ENCODE data around the gene EVA1C. TPM values are rescaled to one million over a fixed set of nuclear protein-coding genes. Genes with fewer than 3 reads are reported as not detected.
A peak's percentile ranks its signal among the peaks of the same experiment; 100 is the strongest.

Gene EVA1C
- total RNA-seq, 6 experiments from 2014 or later, result 2.7 to 13.8 (median 11.3) TPM

DNA sequence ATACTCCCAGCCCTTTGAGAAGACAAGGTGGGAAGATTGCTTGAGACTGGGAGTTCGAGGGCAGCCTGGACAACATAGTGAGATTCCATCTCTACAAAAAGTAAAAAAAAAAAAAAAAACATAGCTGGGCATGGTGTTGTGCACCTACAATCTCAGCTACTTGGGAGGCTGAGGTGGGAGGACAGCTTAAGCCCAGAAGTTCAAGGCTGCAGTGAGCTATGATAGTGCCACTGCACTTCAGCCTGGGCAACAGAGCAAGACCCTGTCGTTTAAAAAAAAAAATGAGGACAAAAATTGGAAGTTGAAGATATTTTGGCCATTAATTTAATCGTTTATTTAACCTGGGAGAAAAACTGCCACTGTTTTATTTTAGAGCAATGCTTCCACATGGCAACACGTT is 20.8 kb upstream of the EVA1C start:
- TF ChIP-seq, protein P1, sequence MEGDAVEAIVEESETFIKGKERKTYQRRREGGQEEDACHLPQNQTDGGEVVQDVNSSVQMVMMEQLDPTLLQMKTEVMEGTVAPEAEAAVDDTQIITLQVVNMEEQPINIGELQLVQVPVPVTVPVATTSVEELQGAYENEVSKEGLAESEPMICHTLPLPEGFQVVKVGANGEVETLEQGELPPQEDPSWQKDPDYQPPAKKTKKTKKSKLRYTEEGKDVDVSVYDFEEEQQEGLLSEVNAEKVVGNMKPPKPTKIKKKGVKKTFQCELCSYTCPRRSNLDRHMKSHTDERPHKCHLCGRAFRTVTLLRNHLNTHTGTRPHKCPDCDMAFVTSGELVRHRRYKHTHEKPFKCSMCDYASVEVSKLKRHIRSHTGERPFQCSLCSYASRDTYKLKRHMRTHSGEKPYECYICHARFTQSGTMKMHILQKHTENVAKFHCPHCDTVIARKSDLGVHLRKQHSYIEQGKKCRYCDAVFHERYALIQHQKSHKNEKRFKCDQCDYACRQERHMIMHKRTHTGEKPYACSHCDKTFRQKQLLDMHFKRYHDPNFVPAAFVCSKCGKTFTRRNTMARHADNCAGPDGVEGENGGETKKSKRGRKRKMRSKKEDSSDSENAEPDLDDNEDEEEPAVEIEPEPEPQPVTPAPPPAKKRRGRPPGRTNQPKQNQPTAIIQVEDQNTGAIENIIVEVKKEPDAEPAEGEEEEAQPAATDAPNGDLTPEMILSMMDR (IDR thresholded peaks at IDR 0.05), result no peak
- Mint-ChIP-seq H3K4me1 (ENCODE audit: low read depth) (peaks cover 61% of the 10 kb centered on the region), H3K27me3 (ENCODE audit: insufficient read depth) (no peaks in the 10 kb centered on the region), H3K4me3 (peak overlapping the region; percentile 95), H3K27ac (peak overlapping the region; percentile 24; the same call in 1 of the 2 replicates), H3K9me3 (no peaks in the 10 kb centered on the region; the same call in 1 of the 2 replicates), H3K36me3 (ENCODE audit: low read depth) (peaks cover 26% of the 10 kb centered on the region)
- DNase-seq, result no peak

DNA sequence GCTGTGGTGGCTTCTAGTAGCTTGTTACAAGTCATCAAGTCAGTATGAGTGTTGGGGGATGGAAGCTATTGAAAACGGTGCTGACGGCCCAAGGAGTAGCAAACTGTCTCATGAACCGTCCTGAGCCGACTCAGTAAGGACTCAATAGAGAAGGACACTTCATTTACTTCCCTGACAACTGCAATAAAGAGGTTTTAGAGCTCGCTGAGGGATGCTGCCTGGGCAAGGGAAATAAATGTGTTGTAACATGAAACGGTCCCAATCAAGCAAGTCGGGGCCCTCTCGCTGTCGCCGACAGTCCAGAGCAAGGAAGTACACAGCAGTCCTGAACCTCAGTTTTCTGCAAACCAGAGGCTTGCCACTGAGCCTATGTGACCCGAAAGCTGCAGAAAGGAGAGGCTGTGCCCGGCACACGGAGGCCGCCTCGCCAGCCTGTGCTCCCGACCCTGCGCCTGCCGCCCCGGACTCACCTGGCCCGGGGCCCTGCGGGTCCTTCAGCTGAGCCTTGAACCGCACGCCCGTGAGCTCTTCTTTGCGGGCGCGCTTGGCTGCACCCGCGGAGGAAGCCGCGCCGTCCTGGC is 20.1 kb upstream of the EVA1C start:
- Mint-ChIP-seq H3K27me3 (ENCODE audit: insufficient read depth) (0 out of 2 replicates have a peak, but pooled peaks cover 2% of the 10 kb centered on the region), H3K36me3 (ENCODE audit: low read depth) (peaks cover 26% of the 10 kb centered on the region), H3K4me1 (ENCODE audit: low read depth) (peaks cover 54% of the 10 kb centered on the region), H3K9me3 (no peaks in the 10 kb centered on the region; the same call in 1 of the 2 replicates), H3K27ac (peak overlapping the region; percentile 46), H3K4me3 (peak overlapping the region; percentile 95)
- TF ChIP-seq, protein P1 (IDR thresholded peaks at IDR 0.05), result no peak
- no peak for DNase-seq

- TF ChIP-seq, protein P1 (IDR thresholded peaks at IDR 0.05), result peak; percentile 28; the same call in 1 of the 2 replicates
- H3K4me1 Mint-ChIP-seq (ENCODE audit: low read depth), result peaks cover 47% of the 10 kb centered on the region
- peaks cover 22% of the 10 kb centered on the region for H3K36me3 Mint-ChIP-seq (ENCODE audit: low read depth)
- DNase-seq, result peak; percentile 77
- peak within 1 kb of the TSS; percentile 95 for H3K4me3 Mint-ChIP-seq
- H3K9me3 Mint-ChIP-seq, result no peaks in the 10 kb centered on the region; the same call in 1 of the 2 replicates
- H3K27ac Mint-ChIP-seq, result peak within 1 kb of the TSS; percentile 95
- peaks cover 4% of the 10 kb centered on the region; the same call in 1 of the 2 replicates for H3K27me3 Mint-ChIP-seq (ENCODE audit: insufficient read depth)
Observed at GRCh38 chr21:32392880-32393676, 19.4 kb upstream of the EVA1C start, which contains the start of gene URB1. URB1 (minus strand) TSS chr21:32393012; CDS start chr21:32392910, 102 bp downstream.

GRCh38 chr21:32393677-32394001 is 18.9 kb upstream of the EVA1C start:
- peaks cover 4% of the 10 kb centered on the region; the same call in 1 of the 2 replicates for H3K27me3 Mint-ChIP-seq (ENCODE audit: insufficient read depth)
- H3K27ac Mint-ChIP-seq, result peak overlapping the region; percentile 95
- H3K4me3 Mint-ChIP-seq, result peak overlapping the region; percentile 95
- no peaks in the 10 kb centered on the region; the same call in 1 of the 2 replicates for H3K9me3 Mint-ChIP-seq
- DNase-seq, result no peak
- H3K4me1 Mint-ChIP-seq (ENCODE audit: low read depth), result peaks cover 45% of the 10 kb centered on the region
- peaks cover 18% of the 10 kb centered on the region for H3K36me3 Mint-ChIP-seq (ENCODE audit: low read depth)
- TF ChIP-seq, protein P1 (IDR thresholded peaks at IDR 0.05), result no peak

DNA sequence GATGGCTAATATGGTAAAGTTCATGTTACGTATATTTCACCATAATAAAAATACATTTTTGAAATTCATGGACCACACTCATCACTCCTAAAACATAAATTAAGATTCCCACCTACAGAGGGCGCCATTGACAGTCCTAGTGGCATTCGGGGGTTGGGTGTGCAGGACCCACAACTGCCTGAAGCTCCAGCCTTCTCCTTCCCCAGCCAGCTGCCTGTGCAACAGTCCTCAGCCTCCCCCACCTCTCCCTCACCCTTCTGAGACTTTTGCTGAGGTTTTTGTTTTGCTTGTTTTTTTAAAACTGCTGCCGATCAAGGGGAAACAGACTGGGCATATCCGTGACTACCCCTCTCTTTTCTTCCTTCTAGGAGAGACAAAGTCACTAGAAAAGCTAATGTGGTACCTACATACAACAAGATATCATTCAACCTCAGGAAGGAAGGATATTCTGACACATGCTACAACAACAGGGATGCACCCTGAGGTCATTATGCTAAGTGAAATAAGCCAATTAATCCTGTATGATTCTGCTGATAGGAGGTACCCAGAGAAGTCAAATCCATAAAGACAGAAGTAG is 9.2 kb upstream of the EVA1C start:
- Mint-ChIP-seq H3K27me3 (ENCODE audit: insufficient read depth) (peaks cover 6% of the 10 kb centered on the region), H3K4me1 (ENCODE audit: low read depth) (peaks cover 11% of the 10 kb centered on the region), H3K4me3 (no peak overlapping the region), H3K9me3 (no peaks in the 10 kb centered on the region), H3K36me3 (ENCODE audit: low read depth) (no peaks in the 10 kb centered on the region), H3K27ac (no peak overlapping the region; the same call in 1 of the 2 replicates)
- DNase-seq, result peak; percentile 46
- TF ChIP-seq, protein P1 (IDR thresholded peaks at IDR 0.05), result peak; percentile 91
